Gastrocnemius medialis (tissue), 4 donors: ENCODE data around the gene PIGL. TPM values are rescaled to one million over a fixed set of nuclear protein-coding genes. Genes with fewer than 3 reads are reported as not detected.
A peak's percentile ranks its signal among the peaks of the same experiment; 100 is the strongest.

Source experiments
- ATAC-seq, 2 donors: fragments of 150-250 bp; one replicate each; pipeline ENCODE4 v1.9.1; 2016
- DNase-seq, 2 donors: peaks; one replicate each; pipeline ENCODE4 v3.0.0-alpha.2; 2019
- H3K27ac ChIP-seq, 4 donors: fragments of 200-600 bp; sonication (generic); 1 replicate in 1 of 4; 2 replicates in 3 of 4; pipeline ENCODE4 v1.5.1; 2016 to 2018; ENCODE audit warnings: mild to moderate bottlenecking in 2 of 4, moderate library complexity in 1 of 4
- H3K27me3 ChIP-seq, 3 donors: fragments of 200-600 bp; sonication (generic) in 2 of 3; 1 replicate in 1 of 3; 2 replicates in 2 of 3; pipeline versions ENCODE4 v1.5.1 to v1.6.0; 2016 to 2019; ENCODE audit warnings: mild to moderate bottlenecking in 1 of 3, moderate library complexity in 1 of 3
- H3K36me3 ChIP-seq, 2 donors: fragments of 200-600 bp; sonication (generic) in 1 of 2; one replicate each; pipeline ENCODE4 v1.5.1; 2017 to 2018
- H3K4me1 ChIP-seq, 2 donors: fragments of 200-600 bp; sonication (generic) in 1 of 2; one replicate each; pipeline ENCODE4 v1.5.1; 2016 to 2017; ENCODE audit warnings: mild to moderate bottlenecking in 2 of 2
- H3K4me3 ChIP-seq, 4 donors: fragments of 200-600 bp; sonication (generic) in 3 of 4; 1 replicate in 1 of 4; 2 replicates in 3 of 4; pipeline ENCODE4 v1.5.1; 2016 to 2019; ENCODE audit warnings: mild to moderate bottlenecking in 2 of 4
- H3K9me3 ChIP-seq, 3 donors: fragments of 200-600 bp; sonication (generic) in 2 of 3; 1 replicate in 1 of 3; 2 replicates in 2 of 3; pipeline ENCODE4 v1.5.1; 2016 to 2019
- CTCF ChIP-seq, 5 experiments: fragments of 450-650 bp in 3 of 5; fragments of 200-600 bp in 2 of 5; sonication (generic) in 2 of 5; IDR thresholded peaks in 4 of 5; conservative IDR thresholded peaks in 1 of 5; 1 replicate in 4 of 5; 2 replicates in 1 of 5; pipeline ENCODE4 v1.5.1; 2016 to 2019; ENCODE audit warnings: antibody characterized with exemption in 5 of 5, mild to moderate bottlenecking in 3 of 5, moderate library complexity in 3 of 5
- POLR2A ChIP-seq, 2 donors: fragments of 450-650 bp; IDR thresholded peaks; one replicate each; pipeline ENCODE4 v1.6.1; 2017; ENCODE audit warnings: antibody characterized with exemption in 2 of 2, mild to moderate bottlenecking in 2 of 2, moderate library complexity in 2 of 2
- in situ Hi-C, 4 donors: fragments of 200-750 bp; cut with MboI; loops; one replicate each; pipeline versions ENCODE4 v1.15.0 to v1.8.0; 2017; ENCODE audit warnings: low sequenced_read_pairs in 4 of 4
- intact Hi-C: fragments of 100-400 bp; cut with DNase I; formaldehyde crosslinking; loops from one replicate; pipeline ENCODE4 v1.15.1; 2023; ENCODE audit warnings: low total_unique reads
- total RNA-seq, 4 donors: library from RNA; depleted of rRNA; stranded (reverse); fragments of >200 nt; gene quantifications; one replicate each; pipeline versions ENCODE4 v1.1.0 to v1.2.3, GENCODE V29; 2016

Gene PIGL
- total RNA-seq, 4 donors from 2014 or later: 6.2 to 7.4 (median 7.0) TPM

DNA sequence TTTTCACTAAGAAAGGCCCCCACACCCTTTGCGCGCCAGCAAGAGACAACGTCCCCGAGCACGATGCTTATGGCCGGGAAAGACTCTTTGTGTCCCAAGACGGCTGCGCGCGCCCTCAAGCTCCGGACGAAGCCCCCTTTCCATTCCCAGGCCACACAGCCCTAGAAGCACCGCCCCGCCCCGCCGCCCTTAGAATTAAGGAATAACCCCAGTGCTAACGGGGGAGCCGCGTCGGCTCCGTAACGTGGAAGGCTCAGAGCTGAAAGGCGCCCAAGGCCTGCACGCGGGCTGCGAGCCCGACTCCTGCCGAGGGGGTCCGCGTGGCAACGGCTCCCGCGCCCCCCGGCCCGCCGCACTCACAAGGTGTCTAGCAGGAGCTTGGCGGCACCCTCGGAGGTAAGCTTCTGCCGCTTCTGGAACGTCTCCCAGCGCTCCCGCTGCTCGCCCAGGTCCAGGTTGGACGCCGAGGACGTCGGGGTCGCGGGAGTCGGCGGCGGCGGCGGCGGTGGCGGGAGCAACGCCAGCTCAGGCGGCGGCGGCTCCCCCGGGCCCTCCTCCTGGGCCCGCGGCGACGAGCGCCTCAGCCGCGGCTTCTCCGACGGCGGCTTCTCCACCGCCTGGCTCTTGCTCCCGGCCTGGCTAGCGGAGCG is 135.8 kb downstream of the PIGL start:
- peak overlapping the region; percentile 46 to 62 (median 54) for H3K27ac ChIP-seq

DNA sequence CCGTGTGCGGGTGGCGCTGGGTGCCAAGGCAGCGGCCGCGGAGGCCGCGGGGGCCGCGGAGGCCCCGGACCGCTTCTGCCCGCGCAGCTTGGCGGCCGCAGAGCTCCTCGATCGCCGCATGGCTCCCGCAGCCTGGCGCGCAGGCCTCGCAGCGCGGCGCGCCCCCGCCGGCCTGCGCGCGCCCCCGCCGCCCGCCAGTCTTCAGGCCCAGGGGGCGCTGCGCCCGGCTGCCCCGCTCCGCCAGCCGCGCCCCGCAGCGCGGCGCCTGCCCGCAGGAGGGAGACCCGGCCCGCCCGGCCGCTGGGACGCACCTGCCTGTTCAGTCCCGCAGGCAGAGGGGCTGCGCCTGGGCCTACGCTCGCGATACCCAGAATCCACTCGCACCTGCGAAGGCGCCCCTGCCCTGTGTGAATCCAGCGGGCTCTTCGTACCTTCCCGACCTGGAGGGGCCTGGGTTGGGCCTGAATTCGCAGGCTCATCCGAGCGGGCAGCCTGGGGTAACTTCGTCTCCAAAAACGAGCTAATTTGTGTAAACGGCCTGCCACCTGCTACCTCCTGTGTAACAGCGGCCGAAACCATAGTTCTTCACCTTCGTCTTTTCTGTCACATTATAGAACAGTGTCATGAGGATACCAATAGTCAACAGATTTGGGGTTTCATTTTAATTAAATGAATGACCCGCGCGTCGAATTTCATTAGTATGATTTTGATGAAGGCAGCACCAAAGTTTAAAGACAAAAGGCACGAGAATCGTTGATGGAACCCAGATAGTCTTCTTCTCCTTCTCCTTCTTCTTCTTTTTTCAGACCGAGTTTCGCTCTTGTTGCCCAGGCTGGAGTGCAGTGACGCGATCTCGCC is 136.5 kb downstream of the PIGL start, which contains the start of gene CENPV:
Gene CENPV (minus strand): TSS at position 153 of the 858 bp plus-strand sequence. CDS start 33 bp downstream, at position 120.
- intact Hi-C loops (loop anchor here (10.0 kb wide), 1 partner anchor 349 kb away; no protein-coding TSS in a partner anchor), in situ Hi-C loops (loop anchor here in 1 of 4 donors (25.0 kb wide), 1 partner anchor 159 kb away; no protein-coding TSS in a partner anchor)
- H3K4me1 ChIP-seq: peaks cover 11 to 15% of the 10 kb centered on the region in 2 donors
- DNase-seq (peak in 1 of 2 donors; percentile 27), ATAC-seq (peak; percentile 72 to 84)
- no peaks in the 10 kb centered on the region for H3K9me3 ChIP-seq
- H3K36me3 ChIP-seq: no peaks in the 10 kb centered on the region
- H3K27ac ChIP-seq: peak within 1 kb of the TSS; percentile 46 to 65 (median 54)
- H3K27me3 ChIP-seq: no peaks in the 10 kb centered on the region
- peak in 1 of 2 donors; percentile 34 for TF ChIP-seq POLR2A (IDR thresholded peaks at IDR 0.05)
- peak in 2 of 5 experiments; percentile 13 to 35 for TF ChIP-seq CTCF (IDR thresholded peaks at IDR 0.05 in 4 of 5, conservative IDR thresholded peaks at IDR 0.05 in 1 of 5)
- H3K4me3 ChIP-seq: peak within 1 kb of the TSS; percentile 72 to 91 (median 75)

More for the DNA sequence above, 135.8 kb downstream of the PIGL start:
- DNase-seq (no peak), ATAC-seq (peak; percentile 69 to 76)
- no peaks in the 10 kb centered on the region for H3K36me3 ChIP-seq
- H3K4me3 ChIP-seq: peak overlapping the region; percentile 72 to 91 (median 75)
- in situ Hi-C loops: loop anchor here in 1 of 4 donors (25.0 kb wide), 1 partner anchor 160 kb away; no protein-coding TSS in a partner anchor
- no peaks in the 10 kb centered on the region for H3K27me3 ChIP-seq
- no peaks in the 10 kb centered on the region for H3K9me3 ChIP-seq
- H3K4me1 ChIP-seq: peaks cover 11 to 15% of the 10 kb centered on the region in 2 donors
- intact Hi-C loops: loop anchor here (10.0 kb wide), 1 partner anchor 348 kb away; no protein-coding TSS in a partner anchor
- TF ChIP-seq CTCF (IDR thresholded peaks at IDR 0.05 in 4 of 5, conservative IDR thresholded peaks at IDR 0.05 in 1 of 5): no peak
- no peak for TF ChIP-seq POLR2A (IDR thresholded peaks at IDR 0.05)

DNA sequence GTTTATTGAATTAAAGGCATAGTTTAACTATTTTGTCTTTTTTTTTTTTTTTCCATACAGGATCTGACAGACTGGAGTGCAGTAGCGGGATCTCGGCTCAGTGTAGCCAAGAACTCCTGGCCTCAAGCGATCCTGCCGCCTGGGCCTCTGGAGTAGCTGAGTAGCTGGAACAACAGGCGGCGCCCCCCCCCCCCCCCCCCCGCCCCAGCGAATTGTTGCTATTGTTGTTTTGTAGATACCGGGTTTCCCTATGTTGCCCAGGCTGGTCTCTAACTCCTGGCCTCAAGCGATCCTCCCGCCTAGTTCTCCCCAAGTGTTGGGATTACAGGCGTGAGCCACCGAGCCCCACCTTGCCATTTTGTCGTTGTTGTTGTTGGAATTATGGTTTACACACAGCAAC is 137.6 kb downstream of the PIGL start:
- in situ Hi-C loops: loop anchor here in 1 of 4 donors (25.0 kb wide), 1 partner anchor 158 kb away; no protein-coding TSS in a partner anchor
- Histone ChIP-seq H3K4me3 (no peak overlapping the region), H3K27ac (no peak overlapping the region), H3K4me1 (peaks cover 11 to 15% of the 10 kb centered on the region in 2 donors), H3K36me3 (no peaks in the 10 kb centered on the region), H3K27me3 (no peaks in the 10 kb centered on the region), H3K9me3 (no peaks in the 10 kb centered on the region)
- ATAC-seq: no peak
- TF ChIP-seq CTCF (IDR thresholded peaks at IDR 0.05 in 4 of 5, conservative IDR thresholded peaks at IDR 0.05 in 1 of 5): no peak
- no peak for TF ChIP-seq POLR2A (IDR thresholded peaks at IDR 0.05)
- DNase-seq: peak in 1 of 2 donors; percentile 6
- intact Hi-C loops: loop anchor here (10.0 kb wide), 1 partner anchor 350 kb away; no protein-coding TSS in a partner anchor

DNA sequence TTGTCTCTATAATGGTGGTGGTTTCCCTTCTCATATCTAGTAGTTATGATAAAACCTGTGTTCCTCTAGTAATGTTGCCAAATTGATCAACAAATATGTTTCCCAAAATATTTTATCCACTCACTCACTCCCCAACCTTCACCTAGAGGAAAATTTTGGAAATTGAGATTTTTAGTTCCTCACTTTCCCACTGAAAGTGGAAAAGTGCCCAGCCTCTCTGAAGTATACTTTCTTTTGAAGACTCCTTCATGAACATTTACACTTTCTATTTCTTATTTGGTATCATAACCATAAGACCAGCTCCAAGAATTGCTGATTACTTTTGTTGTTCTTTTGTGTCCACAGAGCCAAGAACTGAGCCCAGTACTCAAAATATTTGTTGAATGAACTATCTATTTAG is 141.4 kb downstream of the PIGL start:
- Histone ChIP-seq H3K27ac (no peak overlapping the region), H3K4me3 (no peak overlapping the region), H3K36me3 (no peaks in the 10 kb centered on the region), H3K4me1 (peaks cover 0 to 4% of the 10 kb centered on the region in 2 donors), H3K9me3 (no peaks in the 10 kb centered on the region), H3K27me3 (no peaks in the 10 kb centered on the region)
- no peak for ATAC-seq
- in situ Hi-C loops: loop anchor here in 1 of 4 donors (25.0 kb wide), 1 partner anchor 154 kb away; no protein-coding TSS in a partner anchor
- TF ChIP-seq POLR2A (IDR thresholded peaks at IDR 0.05) (no peak), CTCF (IDR thresholded peaks at IDR 0.05 in 4 of 5, conservative IDR thresholded peaks at IDR 0.05 in 1 of 5) (no peak)
- DNase-seq: no peak
- intact Hi-C loops: loop anchor here (10.0 kb wide), 1 partner anchor 354 kb away; no protein-coding TSS in a partner anchor
